GM23248 (cell line): ENCODE data around the gene NYAP2.

ENCODE experiments used
- EZH2 ChIP-seq: fragments of 200-600 bp; sonication (generic); IDR thresholded peaks from 2 replicates; pipeline ENCODE4 v1.6.1; 2018; ENCODE audit warnings: antibody characterized with exemption, mild to moderate bottlenecking; ENCODE audit not compliant: insufficient read depth, poor library complexity, severe bottlenecking
- EZH2phosphoT487 ChIP-seq: fragments of 200-600 bp; sonication (generic); IDR thresholded peaks from 2 replicates; pipeline ENCODE4 v1.6.1; 2018; ENCODE audit warnings: antibody characterized with exemption, moderate library complexity, mild to moderate bottlenecking, low read depth; ENCODE audit not compliant: insufficient read depth

- TF ChIP-seq EZH2 (no peak), EZH2phosphoT487 (no peak)
Observed at GRCh38 chr2:225463449-225463848, 63.9 kb downstream of the NYAP2 start.
